NCI-H748 (cell line): ENCODE measurements around the gene F2R.
"Not testable (repeated sequence)": the region's sequence is repeated elsewhere in the genome, so short reads cannot be mapped to it uniquely, and the experiment has no call there.

ENCODE experiments used
- DNase-seq: peaks from one replicate; lab custom pipeline; 2025; ENCODE audit not compliant: unreplicated experiment; lab: John Stamatoyannopoulos, UW

Gene F2R

DNA sequence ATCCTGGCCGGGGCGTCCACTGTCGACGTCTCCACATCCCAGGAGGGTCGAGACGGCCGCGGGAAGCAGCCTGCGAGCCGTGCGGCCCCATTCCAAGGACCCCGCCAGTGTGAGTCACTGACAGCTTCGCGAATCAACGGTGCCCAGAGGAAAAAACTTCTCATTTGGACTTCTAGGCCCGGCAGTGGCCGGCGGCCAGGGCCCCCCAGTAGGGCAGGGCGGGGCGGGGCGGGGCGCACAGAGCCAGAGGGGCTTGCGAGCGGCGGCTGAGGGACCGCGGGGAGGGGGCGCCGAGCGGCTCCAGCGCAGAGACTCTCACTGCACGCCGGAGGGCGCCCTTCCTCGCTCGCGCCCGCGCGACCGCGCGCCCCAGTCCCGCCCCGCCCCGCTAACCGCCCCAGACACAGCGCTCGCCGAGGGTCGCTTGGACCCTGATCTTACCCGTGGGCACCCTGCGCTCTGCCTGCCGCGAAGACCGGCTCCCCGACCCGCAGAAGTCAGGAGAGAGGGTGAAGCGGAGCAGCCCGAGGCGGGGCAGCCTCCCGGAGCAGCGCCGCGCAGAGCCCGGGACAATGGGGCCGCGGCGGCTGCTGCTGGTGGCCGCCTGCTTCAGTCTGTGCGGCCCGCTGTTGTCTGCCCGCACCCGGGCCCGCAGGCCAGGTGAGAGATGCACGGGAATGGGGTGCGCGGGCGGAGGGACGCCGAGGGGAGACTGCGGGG is at the start of gene F2R:
Gene F2R (plus strand): TSS at position 391 of the 720 bp plus-strand sequence. CDS start 182 bp downstream, at position 573.
- DNase-seq = peak; percentile 81

DNA sequence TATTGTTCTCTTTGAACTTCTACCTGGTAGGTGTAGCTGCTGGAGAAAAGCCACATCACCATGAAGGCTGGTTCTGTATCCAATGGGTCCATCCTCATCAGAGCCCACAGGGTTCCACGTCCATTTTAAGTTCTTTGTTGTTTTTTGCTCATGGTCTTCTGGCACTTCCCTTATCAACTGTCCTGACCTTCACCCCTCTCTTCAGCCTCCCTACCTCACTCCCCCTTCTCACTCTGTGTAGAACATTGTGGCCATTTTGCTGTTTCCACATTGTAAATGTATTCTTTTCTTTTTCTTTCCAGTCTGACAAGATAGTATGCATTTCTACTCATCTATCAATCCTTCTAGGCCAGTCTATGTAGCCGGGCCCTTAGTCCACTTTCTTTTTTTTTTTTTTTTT is 48.4 kb upstream of the F2R start:
- DNase-seq = no peak

DNA sequence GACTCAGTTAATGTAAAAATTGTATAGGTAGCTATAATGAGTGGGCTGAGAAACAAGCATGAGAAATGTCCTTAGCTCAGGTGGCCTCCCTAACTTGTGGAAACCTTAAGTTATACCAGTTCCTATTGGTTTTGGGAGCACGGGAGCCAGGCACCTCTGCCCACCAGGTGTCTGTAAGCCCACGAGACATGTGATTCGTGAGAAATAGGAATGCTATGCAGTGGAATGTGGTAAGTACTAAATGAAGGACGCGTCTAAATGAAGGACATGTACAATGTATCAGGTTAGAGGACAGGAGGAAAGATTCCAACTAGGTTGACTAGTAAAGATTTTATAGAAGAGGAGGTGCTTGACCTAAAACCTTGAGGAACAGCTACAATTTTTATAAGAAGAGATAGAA is 46.7 kb upstream of the F2R start:
- DNase-seq = no peak

DNA sequence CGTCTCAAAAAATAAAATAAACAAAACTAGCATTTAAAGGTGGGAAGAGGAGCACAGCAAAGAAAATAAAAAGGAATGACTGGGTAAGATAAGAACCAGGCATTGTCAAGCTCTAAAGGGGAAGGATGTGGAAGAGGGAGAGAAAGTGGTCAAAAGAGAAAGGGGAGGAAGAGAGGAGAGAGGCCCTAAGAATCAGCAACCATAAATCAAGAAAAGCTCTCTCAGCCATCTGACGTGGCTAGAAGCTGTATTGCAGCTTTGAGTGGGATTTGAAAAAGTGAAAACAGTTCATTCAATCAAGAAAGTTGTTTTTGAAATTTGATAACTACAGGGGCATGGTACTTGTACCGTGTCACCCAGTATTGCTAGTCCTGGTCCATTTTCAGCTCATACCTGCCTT is 45.4 kb upstream of the F2R start:
- DNase-seq = no peak

DNA sequence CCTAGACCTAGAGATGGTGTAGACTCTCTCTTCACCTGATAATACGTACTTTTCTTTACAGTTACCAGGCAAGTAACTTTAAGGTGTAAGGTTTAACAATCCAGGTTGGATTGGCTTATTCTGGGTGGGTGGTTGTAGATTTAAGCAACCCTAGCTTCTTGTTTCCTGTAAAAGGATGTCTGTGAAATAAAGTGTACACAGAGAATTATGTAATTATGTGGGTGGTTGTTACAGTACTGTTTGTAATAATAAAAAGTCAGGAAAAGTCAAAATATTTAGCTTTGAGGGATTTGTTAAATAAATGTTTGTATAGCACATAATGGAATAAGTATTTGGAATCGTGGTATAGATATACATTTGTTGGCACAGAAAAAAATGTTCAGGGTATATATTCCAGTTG is 43.7 kb upstream of the F2R start:
- no peak for DNase-seq

DNA sequence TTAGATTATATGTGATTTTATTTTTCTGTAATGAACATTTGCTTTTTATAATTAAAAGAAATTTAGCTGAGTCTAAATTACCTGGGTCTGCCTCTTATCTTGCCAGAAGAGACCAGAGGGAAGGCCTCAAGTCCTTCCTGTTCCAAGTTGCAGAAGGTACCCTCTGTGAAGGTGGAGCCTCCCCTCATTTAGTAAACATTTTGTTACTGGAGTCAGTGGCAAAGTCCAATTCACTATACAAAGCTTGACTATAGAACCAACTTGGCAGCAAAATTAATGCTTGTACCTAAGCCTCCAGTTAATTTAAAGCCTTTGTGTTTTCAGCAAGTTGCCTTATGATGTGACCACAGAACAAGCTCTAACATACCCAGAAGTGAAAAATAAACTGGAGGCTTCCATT is 42.8 kb upstream of the F2R start:
- DNase-seq = no peak

DNA sequence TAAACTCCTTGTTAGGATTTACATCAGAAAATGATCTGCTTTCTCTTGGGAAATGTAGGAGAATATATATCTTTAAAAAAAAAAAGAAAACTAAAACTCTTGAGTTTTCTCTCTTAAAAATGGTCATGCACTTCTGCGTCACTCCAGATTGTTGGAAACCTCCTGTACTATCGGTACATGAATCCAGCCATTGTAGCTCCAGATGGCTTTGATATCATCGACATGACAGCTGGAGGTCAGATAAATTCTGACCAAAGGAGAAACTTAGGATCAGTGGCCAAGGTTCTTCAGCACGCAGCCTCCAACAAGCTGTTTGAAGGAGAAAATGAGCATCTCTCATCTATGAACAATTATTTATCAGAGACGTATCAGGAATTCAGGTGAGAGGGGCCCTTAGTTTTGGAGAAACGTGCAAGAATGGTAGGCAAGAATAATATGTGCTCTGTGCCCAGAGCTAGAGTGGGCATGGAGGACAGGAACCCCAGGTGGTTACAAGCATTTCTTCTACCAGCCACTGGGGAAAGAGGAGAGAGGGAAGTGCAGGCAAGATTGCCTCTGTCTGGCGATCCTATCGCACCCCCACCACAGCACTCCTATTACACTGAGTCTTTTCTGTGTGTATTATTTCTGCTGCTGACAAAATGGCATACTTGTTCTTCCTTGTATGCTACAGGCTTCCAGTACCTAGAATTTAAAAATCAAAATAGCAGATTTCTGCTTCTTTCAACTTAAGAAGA is 41.4 kb upstream of the F2R start:
- DNase-seq = no peak

DNA sequence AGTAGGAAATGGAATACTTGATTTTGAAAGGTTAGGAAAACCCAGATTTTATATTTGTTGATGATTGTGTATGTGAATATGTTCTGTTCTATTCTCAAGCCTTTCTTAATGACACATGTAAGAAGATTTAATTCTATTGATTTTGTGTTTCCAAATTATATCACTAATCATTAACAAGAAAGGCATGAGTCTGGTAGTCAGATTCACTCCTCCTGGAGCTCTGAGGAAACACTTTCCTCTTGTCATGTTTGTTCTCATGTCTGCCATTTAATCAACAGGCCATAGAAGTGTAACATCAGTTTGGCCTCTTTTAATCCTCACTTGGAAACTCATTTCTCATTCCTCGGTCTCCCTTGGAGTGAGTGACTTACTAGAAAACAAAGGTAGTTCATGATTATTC is 40.6 kb upstream of the F2R start:
- no peak for DNase-seq

DNA sequence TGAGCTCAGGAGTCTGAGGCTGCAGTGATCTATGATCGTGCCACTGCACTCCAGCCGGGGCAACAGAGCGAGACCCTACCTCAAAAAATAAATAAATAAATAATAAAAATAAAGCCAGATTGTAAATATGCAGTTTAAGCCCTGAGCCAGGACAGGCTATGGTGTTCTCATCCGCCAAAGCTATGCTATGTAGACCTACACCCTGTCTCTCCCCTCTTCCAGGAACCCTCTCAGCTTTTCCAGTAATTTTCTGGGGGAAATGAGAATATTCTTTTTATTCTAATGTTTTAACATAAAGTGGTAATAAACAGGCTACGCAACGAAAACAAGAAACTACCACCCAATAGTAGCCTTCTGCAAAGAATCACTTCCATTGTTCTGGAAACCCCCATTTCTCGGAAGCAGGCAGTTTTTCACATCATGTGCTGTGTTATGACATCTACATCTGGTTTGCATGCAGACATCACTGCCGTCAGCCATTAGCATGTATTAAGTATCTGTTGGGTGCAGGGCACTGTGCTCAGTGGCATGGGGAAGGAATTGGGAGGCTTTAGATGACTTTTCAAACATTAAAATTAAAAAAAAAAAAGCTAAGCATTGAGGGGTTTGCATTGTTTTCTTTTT is 38.0 kb upstream of the F2R start:
- no peak for DNase-seq

DNA sequence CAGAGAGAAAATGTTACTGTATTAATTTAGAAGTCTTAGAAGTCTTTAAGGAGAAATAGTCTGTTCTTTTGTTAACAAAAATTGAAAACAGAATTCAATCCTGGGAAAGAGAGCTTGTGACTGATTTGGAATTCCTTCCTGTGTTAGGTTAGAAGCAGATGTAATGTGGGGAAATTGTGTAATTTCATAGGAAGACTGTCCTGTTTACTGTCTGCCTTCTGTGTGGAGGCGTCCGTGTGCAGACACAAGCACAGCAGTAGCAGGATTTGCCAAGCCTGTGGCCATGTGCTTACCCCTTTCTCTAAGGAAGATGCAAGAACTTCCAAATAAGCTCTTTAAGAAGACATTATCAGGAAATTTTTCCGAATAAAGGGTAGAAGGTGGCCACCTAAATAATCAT is 36.7 kb upstream of the F2R start:
- no peak for DNase-seq

DNA sequence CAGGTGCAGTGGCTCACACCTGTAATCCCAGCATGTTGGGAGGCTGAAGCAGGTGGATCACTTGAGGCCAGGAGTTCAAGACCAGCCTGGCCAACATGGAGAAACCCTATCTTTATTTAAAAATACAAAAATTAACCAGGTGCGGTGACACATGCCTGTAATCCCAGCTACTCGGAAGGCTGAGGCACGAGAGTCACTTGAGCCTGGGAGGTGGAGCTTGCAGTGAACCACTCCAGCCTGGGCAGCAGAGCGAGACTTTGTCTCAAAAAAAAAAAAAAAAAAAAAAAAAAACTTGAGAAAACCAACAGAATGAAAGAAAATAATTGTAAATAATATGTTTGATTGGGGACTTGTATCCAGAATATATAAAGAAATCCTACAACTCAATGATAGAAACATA is 35.1 kb upstream of the F2R start:
- DNase-seq = not testable (repeated sequence)

DNA sequence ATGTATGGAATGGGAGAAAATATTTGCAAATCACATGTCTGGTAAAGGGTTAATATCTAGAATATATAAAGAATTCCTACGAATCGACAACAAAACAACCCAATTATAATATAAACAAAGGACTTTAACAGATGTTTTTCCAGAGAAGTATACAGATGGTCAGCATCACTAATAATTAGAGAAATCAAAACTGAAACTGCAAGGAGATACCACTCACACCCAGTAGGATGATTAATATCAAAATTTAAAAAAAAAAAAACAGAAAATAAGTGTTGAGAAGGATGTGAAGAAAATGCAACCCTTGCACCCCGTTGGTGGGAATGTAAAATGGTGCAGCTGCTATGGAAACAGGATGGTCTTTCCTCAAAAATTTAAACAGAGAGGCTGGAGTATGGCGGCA is 34.6 kb upstream of the F2R start:
- DNase-seq = no peak

DNA sequence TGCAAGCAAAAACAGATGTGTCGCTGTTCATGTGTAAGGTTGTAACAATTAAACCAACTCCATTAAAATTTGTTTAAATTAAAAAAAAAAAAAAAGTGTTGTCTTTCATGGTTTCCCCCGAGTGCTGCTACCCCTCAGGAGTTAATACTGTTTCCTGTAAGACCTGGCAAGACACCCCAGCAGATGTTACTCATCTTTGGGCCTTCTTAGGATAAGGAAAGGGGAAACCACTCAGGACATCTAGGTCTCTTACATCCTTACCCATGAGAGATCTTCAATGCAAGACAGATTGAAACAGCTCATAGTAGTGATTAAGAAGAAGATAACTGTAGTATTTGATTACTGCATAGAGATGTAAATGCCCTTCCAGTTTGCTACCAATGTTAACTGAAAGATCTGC is 33.5 kb upstream of the F2R start:
- DNase-seq = no peak

DNA sequence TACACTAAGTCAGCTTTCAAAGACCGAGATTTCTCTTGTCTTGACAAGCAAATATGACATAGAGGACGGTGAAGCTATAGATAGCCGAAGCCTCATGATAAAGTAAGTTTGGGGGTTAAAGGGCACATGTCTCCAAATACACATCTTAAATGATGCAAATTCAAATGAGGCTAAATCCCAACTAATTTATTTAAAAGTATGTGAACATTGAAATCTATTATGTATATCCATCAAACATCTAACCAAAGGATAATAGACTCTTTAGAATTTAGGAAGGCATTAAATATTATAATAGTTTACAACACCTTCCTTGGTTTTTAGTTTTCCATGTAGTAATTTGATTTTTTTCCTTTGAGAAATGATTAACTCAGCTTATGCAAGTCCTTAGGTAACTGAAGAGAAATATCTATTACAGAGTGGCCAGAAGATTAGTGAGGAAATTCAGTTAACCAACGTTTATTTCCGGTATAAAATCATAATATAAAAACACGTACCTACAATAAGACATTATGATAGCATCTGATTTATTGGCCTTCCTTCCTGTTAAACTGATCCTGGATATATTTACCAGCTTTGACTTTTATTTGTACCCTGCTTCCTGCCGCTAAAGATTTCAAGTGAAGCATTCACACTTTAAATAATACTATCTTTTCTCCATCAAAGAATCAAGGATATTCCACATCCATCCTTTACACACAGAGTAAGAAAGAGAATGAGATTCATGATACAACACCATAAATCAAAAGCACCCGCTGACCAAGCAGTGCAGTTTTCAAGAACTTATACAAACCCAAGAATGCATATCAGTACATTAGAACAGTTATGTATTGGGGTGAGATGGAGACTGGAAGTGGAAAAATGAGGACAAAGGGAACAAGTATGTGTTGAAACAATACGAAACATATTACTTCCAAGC is 31.9 kb upstream of the F2R start:
- no peak for DNase-seq

DNA sequence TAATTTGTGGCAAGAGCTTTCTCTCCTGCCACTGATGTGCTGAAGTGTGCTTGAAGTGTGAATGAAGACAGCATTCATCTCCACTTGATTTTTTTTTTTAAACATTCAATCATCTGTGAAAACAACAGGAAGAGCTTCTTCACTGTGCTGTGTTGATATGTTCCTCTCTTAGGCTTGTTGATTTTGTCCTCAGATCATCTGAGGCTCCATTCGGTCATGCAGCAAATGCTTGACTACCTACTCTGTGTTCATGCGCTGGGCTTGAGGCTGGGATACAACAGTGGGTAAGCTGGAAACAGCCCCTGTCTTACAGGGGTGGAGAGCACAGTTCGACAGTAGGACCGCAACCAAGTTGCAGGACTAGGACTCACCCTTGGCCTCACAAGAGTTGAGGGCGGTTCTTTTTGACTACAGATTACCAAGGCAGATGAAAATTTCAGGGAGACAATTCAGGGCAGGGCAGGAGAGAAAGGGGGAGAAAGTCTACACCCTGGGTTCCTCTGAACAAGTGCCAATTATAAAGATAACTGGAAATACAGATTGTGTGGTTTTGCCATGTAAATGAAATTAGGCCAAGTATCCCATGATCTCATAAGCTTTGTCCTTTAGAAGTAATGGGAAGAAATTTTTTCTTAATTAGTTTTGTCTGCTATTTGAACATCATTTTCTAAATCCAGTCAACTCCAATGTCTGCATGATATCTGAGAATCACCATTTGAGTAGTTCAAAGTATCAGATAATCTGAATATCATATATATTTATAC is 31.0 kb upstream of the F2R start:
- DNase-seq = no peak

DNA sequence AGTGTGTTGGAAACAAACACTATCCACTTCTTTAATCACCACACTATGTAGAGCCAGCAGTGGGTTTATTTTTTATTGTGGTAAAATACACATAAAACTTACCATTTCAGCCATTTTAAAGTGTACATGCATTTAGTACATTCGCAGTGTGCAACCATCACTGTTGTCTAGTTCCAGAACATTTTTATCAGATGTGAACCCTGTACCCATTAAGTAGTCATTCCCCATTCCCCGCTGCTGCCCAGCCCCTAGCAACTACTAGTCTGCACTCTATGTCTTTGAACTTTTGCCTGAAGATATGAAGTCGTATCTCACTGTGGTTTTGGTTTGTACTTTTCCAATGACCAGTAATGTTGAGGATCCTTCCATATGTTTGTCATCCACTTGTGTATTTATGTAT is 30.2 kb upstream of the F2R start:
- DNase-seq = no peak

DNA sequence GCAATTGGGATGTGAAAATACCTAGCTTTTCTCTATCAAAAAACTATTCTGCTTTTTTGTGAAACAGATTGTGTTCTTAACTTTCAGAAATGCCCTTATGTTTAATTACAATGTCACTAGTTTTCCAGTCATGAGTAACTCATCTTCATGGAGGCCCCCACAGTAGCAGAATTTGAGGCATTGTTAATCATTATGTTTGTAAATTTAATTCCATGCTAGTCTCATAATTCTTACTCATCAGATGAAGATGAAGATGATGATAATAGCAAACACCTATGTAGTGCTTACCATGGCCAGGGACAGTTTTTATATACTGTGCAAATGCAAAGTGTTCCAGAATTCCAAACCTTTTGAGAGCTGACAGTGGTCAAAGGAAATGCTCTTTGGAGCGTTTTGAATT is 27.7 kb upstream of the F2R start:
- DNase-seq = no peak

DNA sequence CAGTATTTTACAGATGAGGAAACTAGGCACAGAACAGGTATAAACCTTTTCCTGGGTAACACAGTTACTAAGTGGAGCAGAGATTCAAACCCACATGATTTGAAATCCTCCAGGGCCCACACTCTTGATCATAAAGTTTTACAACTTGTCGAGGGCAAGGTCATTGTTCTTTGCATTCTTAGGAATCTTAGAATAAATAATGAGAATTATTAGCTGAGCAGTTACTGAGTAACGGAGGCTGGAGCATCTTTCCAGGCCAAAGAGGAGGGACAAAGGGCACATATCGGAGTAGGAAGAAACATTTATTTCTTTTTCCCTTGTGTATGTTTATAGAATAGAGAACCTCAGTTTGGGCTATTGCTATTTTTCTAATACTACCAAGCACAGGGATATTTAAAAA is 27.1 kb upstream of the F2R start:
- DNase-seq = no peak

DNA sequence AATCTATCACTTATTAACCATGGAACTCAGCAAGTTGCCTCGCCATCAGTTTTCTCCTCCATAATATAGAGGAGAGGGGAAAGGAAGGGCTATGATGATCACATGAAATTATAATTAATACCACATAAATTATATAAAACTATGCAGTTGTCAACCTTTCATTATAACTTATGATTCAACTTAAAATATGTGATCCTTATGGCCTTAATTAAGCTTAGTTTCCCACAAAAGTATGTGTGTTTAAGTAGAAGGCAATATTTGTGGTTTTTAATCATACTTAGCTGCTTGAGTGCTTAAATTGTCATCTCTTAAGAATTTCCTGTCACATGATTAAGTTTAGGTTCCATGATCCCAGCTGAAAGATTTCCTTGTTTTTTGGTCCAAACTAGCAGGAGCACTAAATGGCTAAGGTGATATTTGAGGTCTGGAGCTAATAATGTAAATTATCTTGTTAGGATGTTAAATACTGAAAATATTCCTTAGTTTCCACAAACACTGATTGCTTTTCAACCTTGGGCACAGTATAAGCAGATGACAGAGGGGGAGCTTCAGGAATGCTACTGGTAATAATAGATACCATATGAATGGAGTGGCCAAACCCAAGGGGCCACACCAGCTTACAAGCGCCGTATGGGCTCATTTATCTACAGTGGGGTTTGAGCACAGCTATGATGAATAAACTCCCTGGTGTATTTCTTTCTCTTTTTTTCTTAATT is 26.4 kb upstream of the F2R start:
- no peak for DNase-seq
